GM18868 (cell line): ENCODE results near the gene ITIH3.
"Not testable (repeated sequence)": the region's sequence is repeated elsewhere in the genome, so short reads cannot be mapped to it uniquely, and the experiment has no call there.

ENCODE experiments used
- ATAC-seq: cut with Tn5 transposase; IDR thresholded peaks from one replicate; pipeline ENCODE4 v1.9.1; 2021; ENCODE audit warnings: mild to moderate bottlenecking, moderate library complexity; ENCODE audit not compliant: unreplicated experiment

ITIH3 gene, protein sequence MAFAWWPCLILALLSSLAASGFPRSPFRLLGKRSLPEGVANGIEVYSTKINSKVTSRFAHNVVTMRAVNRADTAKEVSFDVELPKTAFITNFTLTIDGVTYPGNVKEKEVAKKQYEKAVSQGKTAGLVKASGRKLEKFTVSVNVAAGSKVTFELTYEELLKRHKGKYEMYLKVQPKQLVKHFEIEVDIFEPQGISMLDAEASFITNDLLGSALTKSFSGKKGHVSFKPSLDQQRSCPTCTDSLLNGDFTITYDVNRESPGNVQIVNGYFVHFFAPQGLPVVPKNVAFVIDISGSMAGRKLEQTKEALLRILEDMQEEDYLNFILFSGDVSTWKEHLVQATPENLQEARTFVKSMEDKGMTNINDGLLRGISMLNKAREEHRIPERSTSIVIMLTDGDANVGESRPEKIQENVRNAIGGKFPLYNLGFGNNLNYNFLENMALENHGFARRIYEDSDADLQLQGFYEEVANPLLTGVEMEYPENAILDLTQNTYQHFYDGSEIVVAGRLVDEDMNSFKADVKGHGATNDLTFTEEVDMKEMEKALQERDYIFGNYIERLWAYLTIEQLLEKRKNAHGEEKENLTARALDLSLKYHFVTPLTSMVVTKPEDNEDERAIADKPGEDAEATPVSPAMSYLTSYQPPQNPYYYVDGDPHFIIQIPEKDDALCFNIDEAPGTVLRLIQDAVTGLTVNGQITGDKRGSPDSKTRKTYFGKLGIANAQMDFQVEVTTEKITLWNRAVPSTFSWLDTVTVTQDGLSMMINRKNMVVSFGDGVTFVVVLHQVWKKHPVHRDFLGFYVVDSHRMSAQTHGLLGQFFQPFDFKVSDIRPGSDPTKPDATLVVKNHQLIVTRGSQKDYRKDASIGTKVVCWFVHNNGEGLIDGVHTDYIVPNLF

DNA sequence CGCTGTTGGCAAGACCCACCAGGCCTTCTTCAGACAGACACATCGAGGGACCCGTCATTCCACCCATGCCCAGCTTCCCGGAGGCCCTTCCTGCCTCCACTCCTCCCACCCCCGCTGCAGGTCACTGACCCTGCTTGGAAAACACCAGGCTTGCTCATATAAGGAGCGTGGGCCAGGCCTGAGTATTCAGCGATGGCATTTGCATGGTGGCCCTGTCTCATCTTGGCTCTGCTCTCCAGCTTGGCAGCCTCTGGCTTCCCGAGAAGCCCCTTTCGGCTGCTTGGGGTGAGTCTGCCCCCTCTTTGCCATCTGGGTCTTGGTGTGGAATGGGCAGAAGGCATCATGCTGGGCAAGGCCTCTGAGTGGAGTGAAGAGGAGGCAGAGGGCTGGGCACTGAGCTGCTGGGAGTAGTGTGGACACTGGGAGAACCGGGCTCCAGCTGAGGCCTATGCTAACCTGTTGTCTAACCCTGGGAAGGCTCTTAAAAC is at the start of gene ITIH3:
TSS of gene ITIH3 (plus strand) at position 185 of the 488 bp plus-strand sequence. CDS start at position 193, 8 bp downstream.
- ATAC-seq: no peak

DNA sequence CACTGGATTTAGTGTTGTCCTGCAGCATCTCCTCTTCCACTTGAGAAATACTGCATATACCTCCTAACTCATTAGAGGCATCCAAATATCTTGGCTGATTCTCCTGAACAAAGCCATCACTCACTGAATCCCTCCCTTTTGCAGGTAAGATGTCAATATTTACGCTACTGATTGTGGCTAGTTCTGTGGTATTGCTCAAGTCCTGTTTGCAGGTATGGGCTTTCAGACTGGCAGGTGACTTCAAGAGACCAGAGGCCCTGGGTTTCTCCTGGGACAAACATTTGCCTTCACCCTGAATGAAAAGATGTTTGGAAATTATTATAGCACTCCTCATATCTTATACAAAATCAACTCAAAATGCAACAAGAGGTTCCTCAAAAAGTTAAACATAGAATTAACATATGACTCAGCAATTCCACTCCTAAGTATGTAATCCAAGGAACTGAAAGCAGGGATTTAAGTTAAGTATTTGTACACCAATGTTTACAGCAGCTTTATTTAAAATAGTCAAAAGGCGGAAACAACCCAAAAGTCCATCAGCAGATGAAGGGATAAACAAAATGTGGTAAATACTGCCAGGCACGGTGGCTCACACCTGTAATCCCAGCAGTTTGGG is 42.4 kb upstream of the ITIH3 start:
- ATAC-seq: no peak

DNA sequence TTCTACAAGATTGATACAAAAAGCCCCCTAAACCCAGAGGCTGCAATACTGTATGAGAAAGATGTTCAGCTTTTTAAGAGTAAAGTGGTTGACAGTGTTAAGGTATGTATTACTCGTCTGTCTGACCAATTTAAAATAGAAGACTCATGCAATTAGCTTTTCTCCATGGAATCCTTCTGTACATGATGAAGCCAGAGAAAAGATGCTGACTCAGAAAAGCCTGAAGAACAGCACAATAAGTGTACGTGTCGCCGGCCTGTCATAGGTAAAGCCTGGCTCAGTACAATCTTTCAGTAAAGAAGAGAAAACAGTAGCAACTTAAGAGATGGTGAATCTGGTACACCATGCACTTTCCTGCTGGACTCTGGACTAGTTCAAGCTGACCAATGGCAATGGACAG is 40.2 kb upstream of the ITIH3 start:
- ATAC-seq: no peak

GRCh38 chr3:52756141-52756540 is 38.5 kb upstream of the ITIH3 start:
- ATAC-seq: no peak

DNA sequence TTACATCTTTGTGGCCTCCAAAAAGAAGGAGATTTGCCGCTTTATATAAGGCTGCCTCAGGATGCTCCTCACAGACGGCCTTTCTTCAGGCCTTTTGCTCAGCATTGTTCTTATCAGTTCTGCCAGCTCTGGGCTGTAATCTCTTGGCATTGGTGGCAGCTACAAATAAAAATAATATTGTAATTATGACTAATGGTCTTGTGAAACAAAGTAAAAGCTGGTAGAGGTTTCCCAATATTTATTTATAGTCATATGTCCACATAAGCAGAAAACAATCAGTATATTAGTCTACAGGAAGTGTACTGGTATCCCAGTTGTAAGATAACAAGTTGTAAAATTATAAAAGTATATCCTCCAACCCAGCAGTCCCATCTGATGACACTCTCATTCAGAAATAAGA is 31.1 kb upstream of the ITIH3 start:
- ATAC-seq: no peak

DNA sequence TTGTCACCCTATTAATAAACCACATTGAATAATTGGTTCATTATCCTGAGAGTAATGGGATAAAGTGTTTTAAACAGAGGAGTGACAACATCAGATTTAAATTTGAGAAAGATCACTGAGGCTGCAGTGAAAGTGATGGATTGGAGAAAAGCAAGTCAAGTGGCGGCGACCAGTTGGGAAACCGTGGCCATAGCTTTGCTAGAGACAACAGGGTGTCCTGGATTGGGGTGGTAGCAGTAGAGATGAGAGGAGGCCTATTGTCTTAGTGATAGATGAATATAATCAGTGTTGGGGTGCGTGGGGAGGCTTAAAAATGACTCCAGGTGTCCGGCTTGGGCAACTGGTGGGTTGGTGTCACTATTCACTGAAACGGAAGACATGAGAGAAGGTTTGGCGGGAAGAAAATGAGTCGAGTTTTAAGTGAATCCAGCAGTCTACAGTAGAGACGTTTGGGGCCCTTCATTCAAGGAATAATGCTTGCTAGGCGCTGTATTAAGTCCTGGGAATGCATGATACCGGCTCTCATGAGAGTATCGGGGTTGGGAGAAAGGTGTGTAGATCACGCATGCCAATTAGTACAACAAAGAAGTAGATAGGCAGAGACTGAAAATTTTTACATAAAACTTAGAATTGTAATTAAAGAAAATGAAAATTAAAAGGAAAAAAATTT is 24.7 kb upstream of the ITIH3 start:
- ATAC-seq: no peak

DNA sequence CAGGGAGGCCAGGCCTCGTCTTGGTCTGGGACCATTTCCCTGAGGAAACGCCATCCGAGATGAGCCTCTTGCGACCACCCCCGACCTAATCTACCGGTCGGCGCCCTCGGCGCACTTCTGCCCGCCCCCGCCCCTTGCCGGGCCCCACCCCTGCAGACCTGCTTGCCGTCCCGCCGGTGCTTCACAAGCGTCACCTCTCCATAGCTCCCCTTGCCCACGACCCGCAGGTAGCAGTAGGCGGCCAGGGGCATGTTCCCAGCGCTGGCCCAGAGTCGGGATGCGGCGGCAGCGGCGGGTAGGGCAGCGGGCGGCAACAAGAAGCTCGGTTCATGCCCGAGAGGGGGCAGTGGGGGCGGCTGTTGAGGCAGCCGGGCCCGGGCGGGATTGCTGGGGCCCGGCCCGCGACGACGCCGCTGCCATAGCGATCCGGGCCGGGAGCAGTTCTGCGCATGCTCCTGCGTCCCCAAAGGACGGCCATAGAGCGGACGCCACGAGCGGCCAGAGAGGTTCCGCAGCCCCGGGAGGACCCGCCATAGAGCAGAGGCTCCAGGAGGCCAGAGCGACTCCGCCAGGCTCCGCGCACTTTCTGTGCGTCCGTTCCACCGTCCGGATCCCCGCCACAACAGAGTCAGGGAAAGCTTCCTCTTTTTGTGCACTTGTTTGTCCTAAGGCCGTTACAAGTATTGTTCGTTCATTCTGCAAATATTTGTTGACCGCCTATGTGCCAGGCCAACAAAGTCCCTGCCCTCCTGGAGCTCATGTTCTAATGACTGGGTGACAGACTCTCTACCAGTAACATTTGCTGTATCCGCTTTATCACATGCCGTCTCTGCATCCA is 23.9 kb upstream of the ITIH3 start, which contains the start of gene NEK4:
TSS of gene NEK4 (minus strand) at position 445 of the 838 bp plus-strand sequence. CDS start at position 251, 194 bp downstream.
- peak; percentile 96 for ATAC-seq

DNA sequence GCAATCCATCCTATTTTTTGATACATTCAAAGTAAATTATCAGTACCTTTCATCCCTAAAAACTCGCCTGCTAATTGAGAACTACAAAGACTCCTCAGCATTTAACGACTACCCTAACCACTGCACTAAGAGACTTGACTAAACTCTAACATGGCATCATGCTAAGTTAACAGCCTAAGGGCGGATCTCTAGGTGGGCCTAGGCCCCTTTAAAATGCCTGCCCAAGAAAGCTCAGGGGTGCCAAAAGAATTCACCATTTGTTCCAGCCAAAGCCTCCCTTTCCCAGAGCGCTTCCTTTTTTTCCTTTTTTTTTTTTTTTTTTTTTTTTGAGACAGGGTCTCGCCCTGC is 23.3 kb upstream of the ITIH3 start:
- no peak for ATAC-seq

DNA sequence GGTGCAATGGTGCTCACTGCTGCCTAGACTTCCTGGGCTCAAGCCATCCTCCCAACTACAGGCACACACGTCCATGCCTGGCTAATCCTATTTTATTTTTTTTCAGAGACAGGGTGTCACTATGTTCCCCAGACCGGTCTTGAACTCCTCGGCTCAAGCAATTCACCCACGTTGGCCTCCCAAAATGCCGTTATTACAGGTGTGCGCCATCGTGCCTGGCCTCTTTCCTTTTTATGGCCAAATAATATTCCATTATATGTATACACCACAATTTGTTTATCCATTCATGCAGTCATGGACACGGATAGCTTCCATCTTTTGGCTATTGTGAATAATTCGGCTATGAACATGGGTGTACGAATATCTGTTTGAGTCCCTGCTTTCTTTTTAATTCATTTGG is 22.9 kb upstream of the ITIH3 start:
- no peak for ATAC-seq

DNA sequence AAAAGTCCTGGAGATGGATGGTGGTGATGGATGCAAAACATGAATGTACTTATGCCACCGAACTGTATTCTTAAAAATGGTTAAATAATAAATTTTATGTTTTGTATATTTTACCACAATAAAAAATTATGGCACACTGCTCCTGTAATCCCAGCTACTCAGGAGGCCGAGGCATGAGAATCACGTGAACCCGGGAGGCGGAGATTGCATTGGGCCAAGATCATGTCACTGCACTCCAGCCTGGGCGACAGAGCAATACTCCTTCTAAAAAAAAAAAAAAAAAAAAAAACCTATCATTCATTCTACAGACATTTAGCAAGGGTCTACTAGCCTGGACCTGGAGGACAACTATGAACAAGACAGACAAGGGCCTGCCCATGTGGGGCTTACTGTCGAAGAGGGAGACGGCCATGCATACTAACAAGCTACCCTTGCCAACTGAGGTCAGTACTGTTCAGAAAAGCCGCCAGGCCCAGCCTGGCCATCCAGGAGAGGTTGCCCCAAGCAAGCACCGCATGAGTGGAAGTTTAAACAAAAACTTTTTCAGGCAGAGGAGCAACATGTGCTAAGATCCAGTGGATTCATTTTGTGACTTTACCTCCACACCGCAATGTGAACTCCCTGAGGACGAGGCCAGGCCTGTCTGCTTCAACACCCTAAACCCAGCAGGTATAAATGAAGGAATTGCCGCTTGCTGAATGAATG is 21.1 kb upstream of the ITIH3 start:
- no peak for ATAC-seq

- ATAC-seq: no peak
Measured at GRCh38 chr3:52774066-52774713, 20.4 kb upstream of the ITIH3 start.

DNA sequence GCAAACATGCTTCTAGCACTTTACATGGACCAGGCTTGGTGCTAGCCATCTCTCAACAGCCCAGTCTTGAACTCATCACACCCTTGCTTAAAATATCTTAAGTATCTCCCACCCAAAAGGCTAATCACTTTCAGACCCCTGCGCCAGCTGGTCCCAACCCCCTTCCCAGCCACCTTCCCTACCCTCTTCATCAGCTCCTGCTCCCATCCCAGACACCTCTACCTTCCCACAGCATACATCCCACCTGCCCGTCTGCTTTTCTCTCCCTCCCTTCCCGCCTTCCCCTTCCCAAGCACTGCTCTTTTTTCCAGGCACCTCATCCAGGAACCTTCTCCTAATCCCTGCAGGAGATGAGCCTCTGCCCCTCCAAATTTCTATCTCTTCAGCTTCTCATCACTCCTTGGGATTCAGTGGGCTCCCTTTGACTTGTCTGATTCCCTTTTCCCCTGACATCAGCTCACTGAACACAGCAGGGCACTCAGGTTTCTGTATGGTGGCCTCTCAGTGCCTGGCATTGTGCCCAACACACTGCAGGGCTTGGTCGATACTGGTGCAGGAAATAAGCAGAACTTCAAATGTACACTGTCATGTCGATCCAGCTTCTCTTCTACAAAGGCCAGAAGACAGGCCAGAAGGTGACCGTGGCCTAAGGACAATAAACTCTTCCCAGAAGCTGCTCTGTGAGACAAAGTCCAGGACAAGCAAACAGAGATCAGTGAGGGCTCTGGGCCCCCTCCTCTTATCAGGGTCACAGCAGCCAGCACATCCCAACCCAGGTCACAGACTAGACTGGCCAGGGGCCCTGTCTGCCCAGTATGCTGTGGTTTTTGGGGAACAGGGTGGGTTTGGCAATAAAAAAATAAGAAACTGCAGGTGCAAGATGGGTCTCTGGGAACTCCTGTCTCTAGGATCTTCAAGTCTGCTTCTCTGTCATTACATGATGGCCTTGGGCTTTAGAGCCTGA is 19.4 kb upstream of the ITIH3 start:
- ATAC-seq: no peak

DNA sequence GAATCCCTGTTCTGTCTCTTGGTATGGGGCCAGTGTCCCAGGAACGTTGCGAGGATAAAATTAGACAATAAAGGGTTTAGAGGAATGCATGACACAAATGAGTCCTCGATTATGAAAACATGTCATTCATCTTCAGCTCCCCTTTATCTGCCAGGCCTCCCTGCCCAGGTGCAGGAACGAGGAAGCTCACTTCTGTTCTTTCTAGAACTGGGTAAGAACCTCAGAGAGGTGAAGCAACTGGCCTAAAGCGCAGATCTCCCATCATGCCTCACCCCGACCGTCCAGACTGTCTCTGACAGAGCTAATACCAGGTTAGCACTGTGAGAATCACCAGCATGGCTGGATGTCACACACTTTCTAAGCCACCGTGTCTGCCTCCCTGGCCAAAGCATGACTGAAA is 18.7 kb upstream of the ITIH3 start:
- ATAC-seq: no peak

- not testable (repeated sequence) for ATAC-seq
Measured at GRCh38 chr3:52776486-52776885, 18.1 kb upstream of the ITIH3 start.

DNA sequence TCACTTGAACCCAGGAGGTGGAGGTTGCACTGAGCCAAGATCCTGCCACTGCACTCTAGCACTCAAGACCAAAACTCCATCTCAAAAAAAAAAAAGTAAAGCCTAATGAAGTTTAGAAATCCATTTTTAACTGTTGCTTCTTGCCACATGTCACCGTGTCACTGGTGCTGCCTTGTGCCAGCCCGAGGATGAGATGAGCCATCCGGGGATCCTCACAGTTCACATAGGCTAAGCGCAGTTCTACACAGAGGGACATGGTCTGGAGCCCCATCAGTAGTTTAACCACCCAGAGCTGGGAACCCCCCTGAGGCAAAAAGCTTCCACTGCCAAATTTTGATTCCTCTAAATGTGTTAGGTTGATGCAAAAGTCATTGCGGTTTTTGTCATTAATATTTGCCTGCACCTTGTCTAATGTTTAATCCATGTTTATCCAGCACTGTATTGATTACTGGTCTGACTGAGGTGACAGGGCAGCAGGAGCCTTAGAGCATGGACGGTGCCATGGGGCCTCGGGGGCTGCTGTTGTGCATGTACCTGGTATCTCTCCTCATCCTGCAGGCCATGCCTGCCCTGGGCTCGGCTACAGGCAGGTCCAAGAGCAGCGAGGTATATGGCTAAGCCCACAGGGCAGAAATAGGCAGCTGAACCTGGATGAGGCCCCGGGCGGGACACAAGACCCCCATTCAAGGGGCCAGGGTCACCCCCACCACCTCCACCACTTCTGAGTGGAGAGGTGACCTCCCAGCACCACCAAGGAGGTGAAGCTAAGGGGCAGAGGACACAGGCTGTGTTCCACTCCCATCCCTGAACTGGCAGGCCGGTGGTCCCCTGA is 17.3 kb upstream of the ITIH3 start, which contains the start of gene ITIH1:
TSS of gene ITIH1 (plus strand) at position 473 of the 832 bp plus-strand sequence. CDS start at position 490, 17 bp downstream.
- no peak for ATAC-seq

GRCh38 chr3:52777959-52778805 is 16.4 kb upstream of the ITIH3 start:
- no peak for ATAC-seq
